SHP77 treated with DMSO at 0.1 percent for 48 hours (cell line): Measurements from ENCODE around the gene DLG5.

Experiments
- DNase-seq: peaks from one replicate; lab custom pipeline; 2025; lab: John Stamatoyannopoulos, UW

DLG5 gene

GRCh38 chr10:77926566-77927401, at the start of gene DLG5:
TSS of gene DLG5 (minus strand) at chr10:77926755. CDS start at chr10:77926520, 235 bp downstream.
- DNase-seq = no peak

DNA sequence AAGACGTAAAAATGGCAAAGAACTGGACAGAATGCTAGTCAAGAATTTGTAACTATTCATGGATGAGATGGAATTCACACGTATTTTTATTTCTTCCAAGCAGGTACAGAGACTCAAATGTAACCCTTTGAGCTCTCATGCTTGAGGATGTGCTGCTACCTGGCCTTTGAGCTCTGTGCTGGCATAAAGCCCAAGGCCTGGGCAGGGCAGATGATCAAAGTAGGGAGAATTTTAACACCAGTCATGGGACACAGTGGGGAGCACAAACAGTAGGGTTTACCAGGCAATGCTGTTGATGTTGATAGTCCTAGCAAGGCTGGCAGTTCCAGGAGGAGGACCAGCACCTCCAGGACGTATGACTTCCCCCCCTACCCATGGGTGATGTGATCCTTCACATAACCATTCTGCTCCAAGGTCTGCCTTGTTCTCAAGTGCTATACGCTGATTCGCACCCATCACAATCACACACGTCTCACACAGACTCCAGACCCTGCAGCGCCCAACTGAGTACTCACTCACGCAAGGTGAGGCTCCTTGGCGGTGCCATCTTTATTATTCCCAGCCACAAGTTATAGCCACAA, 48.6 kb upstream of the DLG5 start:
- DNase-seq = no peak

GRCh38 chr10:77974396-77975074, 48.0 kb upstream of the DLG5 start:
- DNase-seq = no peak

- DNase-seq = no peak
These were observed 46.7 kb upstream of the DLG5 start for GRCh38 chr10:77973276-77973675.

GRCh38 chr10:77972148-77972547, 45.6 kb upstream of the DLG5 start:
- no peak for DNase-seq

- DNase-seq = no peak
These were observed 45.2 kb upstream of the DLG5 start for GRCh38 chr10:77971804-77972144.

- DNase-seq = no peak
These were observed 44.6 kb upstream of the DLG5 start for GRCh38 chr10:77970869-77971803.

- DNase-seq = no peak
These were observed 42.6 kb upstream of the DLG5 start for GRCh38 chr10:77969114-77969513.

- DNase-seq = no peak
These were observed 41.1 kb upstream of the DLG5 start for GRCh38 chr10:77967611-77968022.

GRCh38 chr10:77965294-77965693, 38.7 kb upstream of the DLG5 start:
- no peak for DNase-seq

GRCh38 chr10:77964811-77965210, 38.3 kb upstream of the DLG5 start:
- no peak for DNase-seq

GRCh38 chr10:77963901-77964300, 37.3 kb upstream of the DLG5 start:
- no peak for DNase-seq

GRCh38 chr10:77962350-77963146, 36.0 kb upstream of the DLG5 start:
- DNase-seq = no peak

DNA sequence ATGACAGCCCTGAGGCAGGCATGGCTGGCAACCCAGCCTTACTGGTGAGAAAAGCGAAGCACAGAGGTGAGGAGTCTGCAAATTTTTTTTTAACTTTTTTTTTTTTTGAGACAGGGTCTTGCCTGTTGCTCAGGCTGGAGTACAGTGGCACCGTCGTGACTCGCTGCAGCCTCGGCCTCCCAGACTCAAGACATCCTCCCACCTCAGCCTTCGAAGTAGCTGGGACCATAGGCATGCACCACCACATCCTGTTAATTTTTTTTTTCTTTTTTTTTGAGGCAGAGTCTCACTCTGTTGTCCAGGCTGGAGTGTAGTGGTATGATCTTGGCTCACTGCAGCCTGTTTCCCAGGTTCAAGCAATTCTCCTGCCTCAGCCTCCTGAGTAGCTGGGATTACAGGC, 35.1 kb upstream of the DLG5 start:
- DNase-seq = no peak

- DNase-seq = no peak
These were observed 34.3 kb upstream of the DLG5 start for GRCh38 chr10:77960829-77961329.

- DNase-seq = no peak
These were observed 33.4 kb upstream of the DLG5 start for GRCh38 chr10:77959887-77960455.

DNA sequence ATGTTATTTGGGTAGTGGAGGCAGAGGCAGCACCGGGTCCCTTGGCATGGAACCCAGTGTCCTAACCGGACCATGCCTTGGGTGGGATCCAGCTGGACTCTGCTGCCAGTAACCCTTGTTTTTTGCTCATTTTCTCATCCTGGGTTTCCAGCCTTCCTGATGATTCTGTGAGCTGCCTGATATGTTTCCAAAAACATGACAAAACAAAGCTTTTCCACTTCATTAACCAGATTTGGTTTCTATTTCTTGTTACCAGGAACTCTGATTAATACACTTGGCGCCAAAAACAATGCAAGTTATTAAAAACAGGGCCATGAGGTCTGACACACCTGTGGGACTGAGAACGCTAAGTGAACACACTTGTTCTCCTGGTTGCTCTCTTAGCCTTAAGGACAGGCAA, 32.8 kb upstream of the DLG5 start:
- DNase-seq = no peak

GRCh38 chr10:77955136-77955535, 28.6 kb upstream of the DLG5 start:
- no peak for DNase-seq

DNA sequence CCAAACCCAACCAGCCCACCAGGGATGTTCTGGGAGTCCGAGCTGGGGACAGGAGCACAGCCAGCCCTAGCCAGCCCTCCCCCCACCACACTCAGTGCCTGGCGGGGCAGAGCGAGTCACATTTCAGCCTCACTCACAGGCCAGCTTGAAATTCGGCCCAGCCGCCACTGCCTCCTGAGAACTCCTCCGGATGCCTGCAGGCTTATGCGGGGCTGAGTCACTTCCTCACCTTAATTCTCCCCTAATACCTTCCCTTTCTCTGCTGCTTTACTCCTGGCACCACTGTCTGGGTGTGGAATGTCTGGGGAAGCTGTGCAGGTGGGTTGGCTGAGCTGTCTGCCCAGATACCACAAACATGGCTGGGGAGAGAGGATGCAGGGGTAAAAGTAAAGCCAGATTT, 22.6 kb upstream of the DLG5 start:
- DNase-seq = no peak

DNA sequence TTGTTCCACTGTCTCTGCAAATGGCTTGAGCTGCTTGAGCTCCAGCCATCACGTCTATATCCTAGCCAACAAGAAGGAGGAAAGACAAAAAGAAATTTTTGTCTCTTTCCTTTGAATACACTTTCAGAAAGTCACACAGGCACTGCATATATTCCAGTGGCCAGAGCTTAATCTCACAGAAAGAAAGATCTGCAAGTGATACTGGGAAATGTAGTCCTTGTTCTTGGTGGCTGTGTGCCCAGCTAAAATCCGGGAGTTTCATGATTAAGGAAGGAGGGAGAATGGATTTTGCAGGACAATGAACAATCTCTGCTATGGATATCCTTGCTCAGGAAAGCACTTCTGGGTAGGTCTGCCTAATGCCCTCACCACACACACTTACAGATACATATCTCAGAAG, 19.5 kb upstream of the DLG5 start:
- no peak for DNase-seq

DNA sequence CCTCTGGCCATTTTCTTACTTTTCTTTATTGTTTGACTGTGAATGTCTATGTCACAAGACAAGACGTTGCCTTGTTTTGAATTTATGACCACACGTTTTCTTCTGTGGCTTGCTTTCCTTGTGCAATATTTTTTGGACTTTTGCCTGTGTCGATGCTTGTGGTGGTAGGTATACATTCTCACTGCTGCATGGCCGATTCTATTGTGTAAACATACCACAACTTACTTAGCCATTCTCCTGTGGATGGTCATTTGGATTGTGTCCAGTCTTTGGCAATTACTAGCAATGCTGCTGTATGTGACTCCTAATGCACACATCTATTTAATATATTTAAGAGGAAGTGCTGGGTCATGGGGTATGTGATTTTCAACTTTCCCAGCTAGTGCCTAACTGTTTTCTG, 18.0 kb upstream of the DLG5 start:
- DNase-seq = no peak
